Ureter (tissue), 1 donor: ENCODE measurements around the gene CD2. TPM values are rescaled to one million over a fixed set of nuclear protein-coding genes. Genes with fewer than 3 reads are reported as not detected.

ENCODE experiments used
- DNase-seq: peaks from one replicate; pipeline ENCODE4 v3.0.0-alpha.2; 2020; ENCODE audit warnings: low spot score
- total RNA-seq: library from RNA; stranded (reverse); gene quantifications from one replicate; pipeline ENCODE4 v1.2.4, GENCODE V29; 2023
- donor health status: DM: yes; HTN: yes; CAD: no.

Gene CD2, protein sequence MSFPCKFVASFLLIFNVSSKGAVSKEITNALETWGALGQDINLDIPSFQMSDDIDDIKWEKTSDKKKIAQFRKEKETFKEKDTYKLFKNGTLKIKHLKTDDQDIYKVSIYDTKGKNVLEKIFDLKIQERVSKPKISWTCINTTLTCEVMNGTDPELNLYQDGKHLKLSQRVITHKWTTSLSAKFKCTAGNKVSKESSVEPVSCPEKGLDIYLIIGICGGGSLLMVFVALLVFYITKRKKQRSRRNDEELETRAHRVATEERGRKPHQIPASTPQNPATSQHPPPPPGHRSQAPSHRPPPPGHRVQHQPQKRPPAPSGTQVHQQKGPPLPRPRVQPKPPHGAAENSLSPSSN
- total RNA-seq: 7.1 TPM

DNA sequence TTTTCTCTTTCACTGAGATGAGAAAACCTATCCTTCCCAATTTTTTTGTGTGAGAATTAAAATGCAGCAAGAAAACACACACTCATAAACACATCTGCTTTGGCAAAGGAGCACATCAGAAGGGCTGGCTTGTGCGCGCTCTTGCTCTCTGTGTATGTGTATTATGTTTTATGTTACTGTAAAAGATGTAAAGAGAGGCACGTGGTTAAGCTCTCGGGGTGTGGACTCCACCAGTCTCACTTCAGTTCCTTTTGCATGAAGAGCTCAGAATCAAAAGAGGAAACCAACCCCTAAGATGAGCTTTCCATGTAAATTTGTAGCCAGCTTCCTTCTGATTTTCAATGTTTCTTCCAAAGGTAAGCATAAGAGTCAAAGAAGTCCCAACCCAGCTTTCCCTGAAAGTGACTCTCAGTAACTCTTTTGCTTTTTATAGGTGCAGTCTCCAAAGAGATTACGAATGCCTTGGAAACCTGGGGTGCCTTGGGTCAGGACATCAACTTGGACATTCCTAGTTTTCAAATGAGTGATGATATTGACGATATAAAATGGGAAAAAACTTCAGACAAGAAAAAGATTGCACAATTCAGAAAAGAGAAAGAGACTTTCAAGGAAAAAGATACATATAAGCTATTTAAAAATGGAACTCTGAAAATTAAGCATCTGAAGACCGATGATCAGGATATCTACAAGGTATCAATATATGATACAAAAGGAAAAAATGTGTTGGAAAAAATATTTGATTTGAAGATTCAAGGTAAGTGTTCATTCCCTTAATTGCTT is at the start of gene CD2:
Gene CD2 (plus strand): TSS at position 233 of the 780 bp plus-strand sequence. CDS start 63 bp downstream, at position 296.
- no peak for DNase-seq

DNA sequence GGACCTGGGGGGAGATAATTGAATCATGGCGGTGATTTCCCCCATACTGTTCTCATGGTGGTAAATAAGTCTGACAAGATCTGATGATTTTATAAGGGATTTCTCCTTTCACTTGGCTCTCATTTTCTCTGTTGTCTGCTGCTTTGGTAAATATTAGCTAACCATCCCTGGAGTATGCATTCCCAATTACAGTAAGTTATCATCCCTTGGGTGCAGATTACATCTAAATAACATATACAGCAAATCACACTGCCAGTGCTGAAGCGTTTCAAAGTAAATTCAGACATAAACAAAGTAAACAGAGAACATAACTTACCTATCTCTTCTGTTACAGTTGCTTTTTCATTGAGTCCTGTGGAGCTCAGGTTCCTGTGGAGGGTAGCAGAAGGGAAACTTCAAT is 48.1 kb upstream of the CD2 start:
- no peak for DNase-seq

DNA sequence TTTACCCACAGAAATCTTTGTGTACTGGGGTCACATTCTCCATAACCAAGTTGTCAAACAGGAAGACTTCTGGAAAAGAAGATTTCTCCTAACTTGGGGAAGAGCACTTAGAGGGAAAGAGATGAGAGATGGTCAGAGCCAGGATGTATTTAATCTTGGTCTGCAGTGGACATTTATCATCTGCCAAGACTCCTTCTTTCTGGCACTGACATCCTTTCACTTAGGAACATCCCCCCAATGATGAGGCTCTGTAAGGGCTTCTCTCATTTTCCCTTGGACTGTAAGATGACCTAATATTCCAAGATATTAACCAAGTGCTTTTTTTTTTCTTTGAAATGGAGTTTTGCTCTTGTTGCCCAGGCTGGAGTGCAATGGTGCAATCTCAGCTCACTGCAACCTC is 47.4 kb upstream of the CD2 start:
- no peak for DNase-seq

DNA sequence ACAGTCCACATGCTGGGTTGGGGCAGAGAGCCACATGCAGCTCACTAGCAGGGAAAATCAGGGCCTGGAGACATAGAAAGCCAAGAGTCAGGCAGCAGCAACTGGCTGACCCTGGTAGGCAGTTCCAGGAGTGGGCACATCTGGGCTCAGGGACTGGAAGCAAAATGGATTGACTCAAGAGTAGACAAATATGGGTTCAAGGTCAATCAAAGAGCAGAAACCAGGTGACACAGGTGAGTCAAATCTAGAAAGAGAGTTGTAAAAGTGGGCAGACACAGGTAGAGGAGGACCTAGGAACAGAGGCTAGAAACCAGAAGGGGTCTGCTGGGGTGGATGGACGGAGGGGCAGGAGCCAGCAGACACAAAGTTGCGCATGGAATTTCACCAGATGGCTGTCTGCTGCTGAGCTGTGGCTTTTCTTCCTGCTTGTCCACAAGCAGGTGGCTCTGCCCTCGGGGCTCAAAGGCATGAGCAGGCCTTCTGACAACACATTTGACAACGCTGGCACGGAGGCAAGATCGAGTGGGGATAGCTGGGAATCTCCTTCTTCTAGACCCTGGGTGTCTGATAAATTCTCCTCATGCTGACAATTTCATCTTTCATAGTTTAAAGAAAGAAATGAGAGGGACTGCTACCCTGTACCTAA is 45.9 kb upstream of the CD2 start:
- DNase-seq: peak; percentile 40

DNA sequence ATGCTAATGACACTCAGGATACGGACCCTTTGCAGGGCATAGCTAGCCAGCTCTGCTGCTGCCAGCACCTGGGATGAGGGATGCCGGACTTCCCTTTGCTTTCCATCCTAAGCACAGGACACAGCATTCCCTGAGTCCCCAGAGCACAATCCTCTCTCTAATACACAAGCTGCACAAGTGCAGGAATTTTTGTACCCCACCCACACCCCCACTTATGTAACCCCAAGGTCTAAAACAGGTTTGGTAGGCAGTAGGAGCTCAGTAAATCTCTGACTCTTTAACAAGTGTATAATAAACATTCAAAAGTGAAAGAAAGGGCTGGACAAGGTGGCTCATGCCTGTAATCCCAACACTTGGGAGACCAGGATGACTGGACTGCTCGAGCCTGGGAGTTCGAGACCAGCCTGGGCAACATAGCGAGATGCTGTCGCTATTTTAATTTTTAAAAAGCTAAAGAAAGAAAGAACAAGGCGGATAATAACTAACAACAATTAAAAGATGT is 44.5 kb upstream of the CD2 start:
- no peak for DNase-seq

DNA sequence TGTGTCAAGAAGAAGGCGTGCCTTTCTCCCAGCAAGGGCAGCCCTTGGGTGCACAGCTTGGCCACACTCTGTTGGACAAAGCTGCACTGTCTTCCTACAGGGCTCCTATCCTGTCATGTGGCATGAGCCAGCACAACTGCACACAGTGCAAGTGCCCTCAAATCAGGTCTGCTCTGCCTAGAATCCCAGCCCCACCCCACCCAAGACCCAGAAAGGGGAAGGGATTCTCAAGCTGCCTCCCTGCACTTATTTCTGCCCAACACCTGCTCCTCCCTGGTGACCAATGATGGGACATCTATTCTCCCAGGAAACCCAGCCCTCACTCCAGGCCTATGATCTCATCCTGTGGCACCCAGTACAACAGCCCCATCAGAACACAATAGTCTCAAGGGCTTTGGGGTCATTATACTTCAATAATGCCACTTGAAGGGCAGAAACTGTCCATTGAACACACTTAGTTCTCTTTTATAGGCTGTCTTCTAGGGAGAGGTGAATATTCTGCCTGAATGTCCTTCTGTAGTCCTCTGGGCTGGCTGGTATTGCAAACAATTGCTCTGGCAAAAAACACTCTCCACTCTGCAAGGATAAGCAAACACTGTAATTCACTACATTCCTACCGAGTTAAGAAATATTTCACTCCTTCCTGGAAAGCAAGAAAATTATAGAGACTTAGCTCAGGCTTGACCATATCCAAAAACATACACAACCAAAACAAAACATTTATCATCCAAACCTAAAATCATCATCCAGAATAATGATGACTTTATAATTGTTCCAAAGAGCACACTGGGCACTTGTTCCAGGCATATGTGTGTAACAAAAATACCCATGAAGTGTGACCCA is 43.6 kb upstream of the CD2 start:
- DNase-seq: peak; percentile 35

DNA sequence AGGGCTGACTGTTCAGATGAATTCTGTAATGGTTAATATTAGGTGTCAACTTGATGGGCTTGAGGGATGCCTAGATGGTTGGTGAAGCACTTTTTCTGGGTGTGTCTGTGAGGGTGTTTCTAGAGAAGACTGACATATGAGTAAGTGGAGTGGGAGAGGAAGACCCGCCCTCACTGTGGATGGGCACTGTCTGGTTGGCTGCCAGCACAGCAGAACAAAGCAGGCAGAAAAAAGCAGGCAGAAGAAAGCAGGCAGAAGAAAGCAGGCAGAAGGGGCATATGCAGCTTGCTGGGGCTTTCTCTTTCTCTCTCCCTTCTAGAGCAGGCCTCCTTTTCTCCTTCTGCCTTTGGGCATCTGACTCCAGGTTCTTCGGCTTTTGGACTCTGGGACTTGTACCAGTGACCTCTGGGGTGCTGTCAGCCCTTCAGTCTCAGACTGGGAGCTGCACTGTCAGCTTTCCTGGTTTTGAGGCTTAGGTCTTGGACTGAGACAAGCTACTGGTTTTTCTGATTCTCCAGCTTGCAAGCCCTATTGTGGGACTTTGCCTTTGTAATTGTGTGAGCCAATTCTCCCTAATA is 42.9 kb upstream of the CD2 start:
- peak; percentile 25 for DNase-seq

DNA sequence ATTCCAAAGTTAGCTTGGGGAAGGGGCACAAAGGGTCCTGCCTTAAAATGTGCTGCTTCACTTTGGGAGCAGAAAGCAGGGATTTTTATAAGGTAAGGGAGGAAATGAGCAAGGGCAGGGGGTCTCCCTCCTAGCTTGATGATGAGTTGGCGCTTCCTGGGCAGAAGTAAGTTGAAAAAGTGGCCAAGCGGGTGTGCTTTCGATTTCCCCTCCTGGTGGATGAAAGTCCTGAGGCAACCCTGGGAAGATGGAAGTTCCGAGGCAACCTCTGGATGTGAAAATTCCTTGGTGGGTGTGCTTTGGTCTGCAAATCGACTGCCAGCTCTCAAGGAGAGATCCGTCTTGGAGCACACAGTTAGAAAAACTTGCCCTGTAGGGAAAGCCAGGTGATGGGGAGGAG is 41.7 kb upstream of the CD2 start:
- DNase-seq: no peak

DNA sequence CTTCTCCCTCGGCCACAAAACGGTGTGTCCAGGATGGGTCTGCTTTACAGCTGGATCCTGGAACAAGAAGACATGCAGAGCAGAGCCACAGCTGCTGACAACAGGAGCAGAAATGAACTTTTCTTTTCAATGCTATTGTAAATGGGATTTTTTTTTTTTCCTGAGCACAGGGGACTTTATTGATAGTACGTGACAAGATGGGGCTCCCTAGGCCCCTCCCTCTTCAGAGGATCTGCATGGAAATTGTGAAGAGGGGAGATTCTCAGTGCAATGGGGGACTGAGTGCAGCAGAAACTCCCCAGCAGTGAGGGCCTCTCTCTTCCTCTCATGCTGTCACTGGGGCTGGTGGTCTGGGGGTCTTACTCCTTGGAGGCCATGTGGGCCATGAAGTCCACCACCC is 40.8 kb upstream of the CD2 start:
- no peak for DNase-seq

DNA sequence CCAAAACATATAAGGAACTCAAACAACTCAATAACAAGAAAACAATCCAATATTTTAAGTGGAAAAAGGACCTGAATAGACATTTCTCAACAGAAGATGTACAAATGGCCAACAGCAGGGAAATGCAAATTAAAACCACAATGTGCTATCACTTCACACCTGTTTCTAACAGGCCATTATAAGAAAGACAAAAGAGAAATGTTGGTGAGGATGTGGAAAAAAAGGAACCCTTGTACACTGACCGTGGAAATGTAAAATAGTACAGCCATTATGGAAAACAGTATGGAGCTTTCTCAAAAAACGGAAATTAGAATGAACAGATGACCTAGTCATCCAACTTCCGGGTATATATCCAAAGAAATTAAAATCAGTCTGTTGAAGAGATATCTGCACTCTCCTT is 37.8 kb upstream of the CD2 start:
- DNase-seq: no peak

DNA sequence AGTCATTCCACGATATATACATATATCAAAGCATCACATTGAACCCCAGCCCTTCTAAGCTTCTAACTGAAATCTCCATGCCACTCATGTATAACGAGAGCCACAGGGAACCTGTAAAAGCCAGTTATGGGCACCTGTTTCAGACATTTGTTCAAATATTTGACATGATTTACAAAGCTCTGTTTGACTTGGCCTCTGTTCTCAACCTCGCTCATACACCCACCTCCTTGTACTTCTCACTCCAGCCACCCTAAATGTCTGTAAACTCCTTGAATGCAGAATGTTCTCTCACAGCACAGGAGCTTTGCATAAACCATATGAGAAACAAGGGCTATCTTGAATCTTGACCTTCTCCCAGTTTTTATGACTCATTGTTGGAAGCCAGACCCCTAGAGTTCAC is 36.9 kb upstream of the CD2 start:
- no peak for DNase-seq

DNA sequence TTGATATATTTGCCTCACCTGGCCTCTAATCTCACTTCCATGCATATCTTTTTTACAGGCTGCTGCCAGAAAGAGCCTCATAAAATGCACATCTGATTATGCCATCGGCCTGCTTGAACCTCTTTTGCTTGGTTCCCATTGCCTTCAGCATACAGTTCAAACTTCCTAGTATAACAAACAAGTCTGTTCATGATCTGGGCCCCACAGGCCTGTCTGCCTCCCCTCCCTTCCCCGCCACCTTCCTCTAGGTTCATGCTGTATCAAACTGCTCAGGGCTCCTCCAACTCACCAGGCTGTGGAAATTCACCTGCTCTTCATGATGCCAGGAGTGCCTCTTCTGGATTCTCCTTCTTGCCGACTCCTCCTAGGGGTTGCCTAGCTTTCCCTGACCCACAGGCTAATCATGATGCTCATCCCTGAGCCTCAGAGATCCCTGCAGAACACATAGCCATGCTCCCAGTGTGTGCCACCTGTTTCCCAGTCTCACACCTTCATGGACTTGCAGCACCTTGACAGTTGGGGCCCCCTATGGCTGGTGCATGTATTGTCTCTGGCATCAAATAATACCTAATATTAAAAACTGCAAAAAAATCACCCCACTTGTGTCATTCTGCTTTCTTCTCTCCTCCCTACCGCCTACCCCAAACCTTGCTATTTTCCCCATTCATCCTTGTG is 33.7 kb upstream of the CD2 start:
- DNase-seq: peak; percentile 71

DNA sequence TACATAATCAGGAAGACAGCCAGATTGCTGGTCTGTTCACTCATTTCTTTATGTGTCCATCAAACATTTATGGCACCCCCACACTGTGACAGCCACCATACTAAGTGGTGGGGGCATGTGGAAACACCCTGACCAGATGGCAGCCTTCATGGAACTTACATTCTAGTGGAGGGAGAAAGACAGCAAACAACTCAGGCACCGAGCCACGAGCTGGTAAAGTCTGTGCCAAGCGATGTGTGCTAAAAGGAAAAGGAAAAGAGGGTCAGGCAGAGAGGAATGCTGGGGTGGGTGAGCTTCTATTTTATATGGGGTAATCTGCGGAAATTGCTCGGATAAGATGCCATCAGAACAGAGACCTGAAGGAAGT is 33.2 kb upstream of the CD2 start:
- peak; percentile 23 for DNase-seq

DNA sequence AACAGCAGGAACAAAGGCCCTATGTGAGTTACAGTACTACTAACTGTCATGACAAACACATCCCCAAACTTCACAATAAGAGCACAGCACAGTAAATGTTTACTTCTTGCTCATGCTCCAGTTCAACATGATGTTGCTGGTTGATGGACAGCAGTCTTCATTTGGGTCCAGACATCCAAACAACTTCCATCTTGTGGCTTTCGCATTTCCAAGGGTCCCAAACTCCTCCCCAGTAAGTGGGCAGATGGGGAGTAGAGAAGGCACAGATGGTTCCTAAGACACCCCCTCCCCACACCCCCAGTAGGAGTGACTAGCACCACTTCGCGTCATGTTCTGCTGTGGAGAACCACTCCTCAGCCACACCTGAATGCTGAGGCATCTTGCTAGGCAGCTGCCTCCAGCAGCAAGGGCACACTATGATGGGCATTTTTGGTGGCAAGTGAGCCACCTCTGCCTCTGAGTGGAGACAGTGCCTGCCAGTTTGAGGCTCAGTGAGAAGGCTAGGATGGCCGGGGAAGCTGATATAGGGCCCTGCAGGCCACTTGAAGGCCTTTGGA is 32.7 kb upstream of the CD2 start:
- DNase-seq: peak; percentile 24

DNA sequence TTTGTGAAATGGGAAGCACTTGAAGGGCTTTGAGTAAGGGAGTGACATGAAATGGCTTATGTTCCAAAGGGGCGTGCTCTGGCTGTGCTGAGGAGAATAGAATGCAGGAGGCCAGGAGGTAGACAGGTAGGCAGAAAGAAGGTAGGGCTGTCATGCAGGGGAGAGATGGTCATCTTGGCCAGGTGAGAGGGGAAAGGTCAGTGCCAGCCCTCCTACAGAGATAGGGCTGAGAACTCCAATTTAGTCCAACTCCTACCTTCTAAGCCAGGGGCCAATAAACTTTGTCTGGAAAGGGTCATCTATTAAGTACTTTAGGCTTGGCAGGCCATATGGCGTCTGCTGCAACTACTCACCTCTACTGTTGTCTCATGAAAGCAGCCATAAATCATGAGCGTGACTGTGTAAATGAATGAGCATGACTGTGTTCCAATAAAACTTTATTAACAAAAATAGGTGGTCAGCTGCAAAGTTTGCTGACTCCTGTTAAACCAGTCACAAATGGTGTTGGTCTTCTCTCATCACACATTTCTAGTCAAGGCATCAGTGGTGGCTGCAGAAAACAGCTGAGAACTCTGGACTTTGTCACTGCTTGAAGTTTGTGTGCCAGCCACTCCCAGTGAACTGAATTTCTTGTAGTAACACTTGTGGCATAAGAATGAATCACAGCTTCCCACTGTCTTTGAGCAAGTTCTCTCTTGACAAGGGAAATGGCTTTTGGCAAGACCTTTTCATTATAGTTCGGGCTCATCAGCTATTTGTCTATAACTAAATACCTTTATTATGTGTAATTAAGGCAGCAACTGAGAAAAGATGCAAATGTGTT is 32.0 kb upstream of the CD2 start:
- no peak for DNase-seq

DNA sequence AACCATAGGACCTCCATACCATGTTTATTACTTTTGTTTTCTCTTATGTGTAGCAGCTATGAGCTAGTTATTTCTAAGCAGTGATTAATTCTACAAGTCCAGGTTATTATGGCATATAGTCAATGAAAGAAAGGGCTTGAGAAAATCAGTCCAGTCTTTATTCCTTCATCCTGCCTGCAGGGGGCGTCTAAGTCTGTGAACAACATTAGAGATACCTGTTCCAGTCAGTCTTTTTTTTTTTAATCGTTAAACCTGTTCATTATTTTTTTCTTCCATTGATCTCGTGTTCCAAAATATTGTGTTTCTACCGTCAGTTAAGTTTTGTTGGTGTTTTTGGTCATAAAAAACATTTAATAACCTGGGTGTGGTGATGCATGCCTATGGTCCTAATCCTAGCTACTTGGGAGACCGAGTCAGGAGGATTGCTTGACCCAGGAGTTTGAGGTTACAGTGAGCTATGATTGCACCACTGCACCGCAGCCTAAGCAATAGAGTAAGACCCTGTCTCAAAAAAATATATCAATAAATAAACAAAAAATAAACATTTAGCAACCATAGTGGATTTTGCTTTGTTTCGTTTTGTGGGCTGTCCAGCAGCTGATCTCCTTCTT is 29.4 kb upstream of the CD2 start:
- DNase-seq: peak; percentile 67

DNA sequence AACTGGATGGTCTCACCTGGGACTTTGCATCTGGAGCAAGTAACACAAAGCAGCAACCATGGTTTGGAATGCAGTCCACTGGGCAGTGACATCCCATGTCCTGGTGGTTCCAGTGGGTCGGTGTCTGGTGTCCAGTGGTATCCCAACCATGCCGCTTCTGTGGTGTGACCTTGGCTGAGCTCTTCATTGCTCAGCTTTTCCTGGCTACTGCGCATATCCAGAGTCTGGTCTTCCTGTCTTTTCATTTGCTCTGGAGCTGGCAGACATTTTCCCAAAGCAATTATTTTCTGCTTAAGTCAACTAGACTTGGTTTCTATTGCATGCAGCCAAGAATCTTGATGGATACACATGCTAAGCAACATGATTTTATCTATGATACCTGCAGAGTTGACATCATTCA is 28.4 kb upstream of the CD2 start:
- DNase-seq: no peak

DNA sequence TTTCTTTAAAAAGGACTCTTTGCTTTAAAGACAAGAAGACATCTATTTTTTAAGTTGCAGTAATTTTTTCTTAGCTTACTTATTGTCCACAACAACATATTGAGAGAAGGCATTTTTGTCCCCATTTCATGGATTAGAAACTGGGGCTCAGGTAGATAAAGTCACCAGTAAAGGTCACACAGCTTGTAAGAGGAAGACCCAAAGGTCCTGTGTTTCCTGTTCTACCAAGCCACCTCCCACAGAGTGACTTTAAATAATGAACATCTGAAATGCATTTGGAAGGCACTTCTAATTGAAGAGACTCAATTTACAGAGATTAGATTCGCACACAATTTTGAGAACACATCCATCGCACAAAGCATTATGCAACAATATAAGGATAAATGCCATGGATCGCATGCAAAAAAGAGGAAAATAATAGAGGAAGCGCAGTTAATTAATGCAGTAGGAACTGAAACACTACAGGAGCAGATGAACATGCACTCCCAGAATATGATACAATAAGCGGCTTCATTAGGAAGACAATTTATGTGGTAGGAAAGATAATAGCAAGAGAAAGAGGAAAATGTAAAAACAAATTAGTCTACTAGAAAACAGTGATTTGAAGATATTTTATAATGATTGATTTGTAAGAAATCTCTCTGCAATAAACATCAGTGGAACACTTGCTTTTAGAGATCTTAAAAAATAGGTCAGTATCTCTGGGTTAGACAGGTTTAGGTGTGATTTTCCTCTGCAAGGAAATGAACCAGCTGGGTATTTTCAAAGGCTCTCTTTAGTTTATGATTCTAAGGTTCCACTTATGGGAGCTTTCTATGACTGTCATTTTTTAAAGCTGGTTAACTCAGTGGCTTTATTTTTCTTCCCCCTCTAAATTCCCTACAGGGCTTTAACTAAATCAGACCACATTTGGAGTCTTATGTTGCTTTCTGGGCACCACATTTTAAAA is 27.1 kb upstream of the CD2 start:
- DNase-seq: no peak
